Measurements from ENCODE around the gene HNRNPDL.
"Not testable (repeated sequence)": the region's sequence is repeated elsewhere in the genome, so short reads cannot be mapped to it uniquely, and the experiment has no call there.

The HNRNPDL gene

GRCh38 chr4:82431831-82432230 lies 1.6 kb upstream of the HNRNPDL start:
- DNase-seq = no peak

GRCh38 chr4:82430964-82431745 lies 893 bp upstream of the HNRNPDL start:
- DNase-seq = peak; percentile 66

GRCh38 chr4:82429728-82430192 lies 502 bp downstream of the HNRNPDL start:
- DNase-seq = no peak

GRCh38 chr4:82428969-82429727 lies 1.1 kb downstream of the HNRNPDL start:
- DNase-seq = peak; percentile 98

GRCh38 chr4:82428526-82428968 lies 1.7 kb downstream of the HNRNPDL start:
- no peak for DNase-seq

- no peak for DNase-seq
Observed at GRCh38 chr4:82425478-82425877, 4.8 kb downstream of the HNRNPDL start.

GRCh38 chr4:82423245-82424054 lies 6.8 kb downstream of the HNRNPDL start:
- DNase-seq = no peak

- DNase-seq = no peak
Observed at GRCh38 chr4:82422616-82423015, 7.6 kb downstream of the HNRNPDL start.

GRCh38 chr4:82421796-82422560 lies 8.3 kb downstream of the HNRNPDL start:
- DNase-seq = peak; percentile 64

- no peak for DNase-seq
Observed at GRCh38 chr4:82419451-82419850, 10.8 kb downstream of the HNRNPDL start.

GRCh38 chr4:82415922-82416365 lies 14.3 kb downstream of the HNRNPDL start:
- no peak for DNase-seq

- DNase-seq = not testable (repeated sequence)
Observed at GRCh38 chr4:82415061-82415460, 15.2 kb downstream of the HNRNPDL start.

- DNase-seq = no peak
Observed at GRCh38 chr4:82403725-82404124, 26.5 kb downstream of the HNRNPDL start.

- no peak for DNase-seq
Observed at GRCh38 chr4:82402196-82402775, 28.0 kb downstream of the HNRNPDL start.

- no peak for DNase-seq
Observed at GRCh38 chr4:82401600-82401999, 28.7 kb downstream of the HNRNPDL start.

- no peak for DNase-seq
Observed at GRCh38 chr4:82398263-82398662, 32.0 kb downstream of the HNRNPDL start.

- DNase-seq = no peak
Observed at GRCh38 chr4:82397527-82397926, 32.7 kb downstream of the HNRNPDL start.

GRCh38 chr4:82394896-82395295 lies 35.4 kb downstream of the HNRNPDL start:
- no peak for DNase-seq

- DNase-seq = not testable (repeated sequence)
Observed at GRCh38 chr4:82390061-82390460, 40.2 kb downstream of the HNRNPDL start.

- no peak for DNase-seq
Observed at GRCh38 chr4:82388405-82388804, 41.9 kb downstream of the HNRNPDL start.

- DNase-seq = not testable (repeated sequence)
Observed at GRCh38 chr4:82386312-82386711, 44.0 kb downstream of the HNRNPDL start.

GRCh38 chr4:82382751-82383150 lies 47.5 kb downstream of the HNRNPDL start:
- DNase-seq = no peak
